ENCODE results near the gene PCSK5.

- TF ChIP-seq, protein P1, sequence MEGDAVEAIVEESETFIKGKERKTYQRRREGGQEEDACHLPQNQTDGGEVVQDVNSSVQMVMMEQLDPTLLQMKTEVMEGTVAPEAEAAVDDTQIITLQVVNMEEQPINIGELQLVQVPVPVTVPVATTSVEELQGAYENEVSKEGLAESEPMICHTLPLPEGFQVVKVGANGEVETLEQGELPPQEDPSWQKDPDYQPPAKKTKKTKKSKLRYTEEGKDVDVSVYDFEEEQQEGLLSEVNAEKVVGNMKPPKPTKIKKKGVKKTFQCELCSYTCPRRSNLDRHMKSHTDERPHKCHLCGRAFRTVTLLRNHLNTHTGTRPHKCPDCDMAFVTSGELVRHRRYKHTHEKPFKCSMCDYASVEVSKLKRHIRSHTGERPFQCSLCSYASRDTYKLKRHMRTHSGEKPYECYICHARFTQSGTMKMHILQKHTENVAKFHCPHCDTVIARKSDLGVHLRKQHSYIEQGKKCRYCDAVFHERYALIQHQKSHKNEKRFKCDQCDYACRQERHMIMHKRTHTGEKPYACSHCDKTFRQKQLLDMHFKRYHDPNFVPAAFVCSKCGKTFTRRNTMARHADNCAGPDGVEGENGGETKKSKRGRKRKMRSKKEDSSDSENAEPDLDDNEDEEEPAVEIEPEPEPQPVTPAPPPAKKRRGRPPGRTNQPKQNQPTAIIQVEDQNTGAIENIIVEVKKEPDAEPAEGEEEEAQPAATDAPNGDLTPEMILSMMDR (IDR thresholded peaks at IDR 0.05; ENCODE audit: borderline replicate concordance, extremely low read depth, low read length, poor library complexity, severe bottlenecking) = no peak
- no peak for TF ChIP-seq EZH2 (IDR thresholded peaks at IDR 0.05; ENCODE audit: borderline replicate concordance, low read depth, low read length, severe bottlenecking)
Observed at GRCh38 chr9:76215066-76215465, 324.6 kb downstream of the PCSK5 start.

All from DND-41 (cell line).